Measurements from ENCODE around the gene MFRP. TPM values are rescaled to one million over a fixed set of nuclear protein-coding genes. Genes with fewer than 3 reads are reported as not detected.

The MFRP gene
- total RNA-seq, 3 donors from 2014 or later: not detected

DNA sequence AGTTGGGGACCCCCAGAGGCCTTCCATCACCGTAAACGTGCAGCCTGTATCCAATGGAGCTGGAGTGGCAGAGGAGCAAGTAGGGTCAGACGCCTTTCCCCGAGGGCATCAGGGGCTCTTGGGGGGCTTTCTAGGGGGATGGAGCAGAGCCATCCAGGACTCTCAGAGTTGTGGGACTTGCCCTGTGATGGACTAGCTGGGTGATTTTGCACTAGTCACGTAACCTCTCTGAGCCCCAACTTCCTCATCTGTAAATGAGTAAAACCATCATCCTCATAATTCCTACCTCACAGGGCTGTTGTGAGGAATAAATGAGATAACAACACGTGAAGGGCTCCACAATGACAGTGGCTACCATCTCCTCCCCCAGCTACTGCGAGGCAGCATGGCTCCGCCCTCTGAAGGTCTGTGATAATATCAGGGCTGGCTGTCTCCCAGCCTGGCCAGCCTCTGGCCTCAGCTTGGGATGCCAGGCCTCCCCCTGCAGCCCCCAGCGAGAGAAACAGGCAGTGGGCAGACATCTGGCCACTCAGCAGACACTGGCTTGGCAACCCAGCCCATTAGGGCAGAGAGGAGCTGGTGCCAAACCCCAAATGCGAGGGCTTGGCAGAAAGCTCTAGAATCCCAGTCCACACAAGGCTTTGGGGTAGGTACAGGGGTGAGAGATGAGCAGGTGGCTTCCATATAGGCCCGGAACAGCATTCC, 28.3 kb upstream of the MFRP start:
- Histone ChIP-seq H3K4me1 (ENCODE audit: low read depth) (peaks cover 22% of the 10 kb centered on the region), H3K9me3 (no peaks in the 10 kb centered on the region), H3K36me3 (ENCODE audit: low read depth) (no peaks in the 10 kb centered on the region), H3K4me3 (no peak overlapping the region)
- TF ChIP-seq, protein P1, sequence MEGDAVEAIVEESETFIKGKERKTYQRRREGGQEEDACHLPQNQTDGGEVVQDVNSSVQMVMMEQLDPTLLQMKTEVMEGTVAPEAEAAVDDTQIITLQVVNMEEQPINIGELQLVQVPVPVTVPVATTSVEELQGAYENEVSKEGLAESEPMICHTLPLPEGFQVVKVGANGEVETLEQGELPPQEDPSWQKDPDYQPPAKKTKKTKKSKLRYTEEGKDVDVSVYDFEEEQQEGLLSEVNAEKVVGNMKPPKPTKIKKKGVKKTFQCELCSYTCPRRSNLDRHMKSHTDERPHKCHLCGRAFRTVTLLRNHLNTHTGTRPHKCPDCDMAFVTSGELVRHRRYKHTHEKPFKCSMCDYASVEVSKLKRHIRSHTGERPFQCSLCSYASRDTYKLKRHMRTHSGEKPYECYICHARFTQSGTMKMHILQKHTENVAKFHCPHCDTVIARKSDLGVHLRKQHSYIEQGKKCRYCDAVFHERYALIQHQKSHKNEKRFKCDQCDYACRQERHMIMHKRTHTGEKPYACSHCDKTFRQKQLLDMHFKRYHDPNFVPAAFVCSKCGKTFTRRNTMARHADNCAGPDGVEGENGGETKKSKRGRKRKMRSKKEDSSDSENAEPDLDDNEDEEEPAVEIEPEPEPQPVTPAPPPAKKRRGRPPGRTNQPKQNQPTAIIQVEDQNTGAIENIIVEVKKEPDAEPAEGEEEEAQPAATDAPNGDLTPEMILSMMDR (IDR thresholded peaks at IDR 0.05): no peak
- intact Hi-C loops (cut with DNase I, micrococcal nuclease): no loop called here
- no peak for ATAC-seq
- no peak for DNase-seq

DNA sequence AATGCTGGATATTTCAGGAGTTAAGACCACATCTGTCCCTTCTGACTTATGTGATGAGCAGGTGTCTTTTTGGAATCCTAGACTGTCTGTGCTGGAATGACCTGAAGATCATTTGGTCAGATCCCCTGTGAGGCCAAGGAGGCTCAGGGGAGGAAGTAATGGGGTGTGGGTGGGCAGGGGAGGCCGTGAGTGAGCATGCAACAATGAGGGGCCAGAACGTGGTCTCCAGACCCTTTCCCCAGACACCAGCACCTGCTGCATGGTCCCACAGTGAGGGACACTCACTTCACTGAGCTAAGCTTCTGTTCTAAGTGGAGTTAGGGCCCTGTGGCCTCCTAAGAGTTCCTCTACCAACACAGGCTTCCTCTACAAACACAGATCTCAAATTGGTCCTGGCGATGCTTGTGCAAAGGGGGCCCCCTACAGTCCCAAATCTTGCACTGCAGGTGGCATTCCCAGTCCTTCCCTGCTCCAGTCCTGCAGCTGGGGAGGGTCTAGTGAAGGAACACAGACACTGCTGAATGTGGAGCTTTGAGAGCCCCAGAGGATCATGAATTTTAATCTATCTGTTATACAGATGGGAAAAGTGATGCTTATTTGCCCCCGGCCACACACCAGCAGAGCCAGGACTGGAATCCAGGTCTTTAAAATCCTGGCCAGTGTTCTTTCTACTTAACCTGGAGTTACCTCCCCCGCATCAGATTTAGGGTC, 27.6 kb upstream of the MFRP start:
- ATAC-seq (peak; percentile 65), DNase-seq (peak in 2 of 3 donors; percentile 88 to 89)
- H3K36me3 ChIP-seq (ENCODE audit: low read depth): no peaks in the 10 kb centered on the region
- intact Hi-C loops (cut with DNase I, micrococcal nuclease): no loop called here
- no peaks in the 10 kb centered on the region for H3K9me3 ChIP-seq
- H3K4me3 ChIP-seq: no peak overlapping the region
- peaks cover 29% of the 10 kb centered on the region for H3K4me1 ChIP-seq (ENCODE audit: low read depth)
- TF ChIP-seq, protein P1 (IDR thresholded peaks at IDR 0.05): peak; percentile 90

DNA sequence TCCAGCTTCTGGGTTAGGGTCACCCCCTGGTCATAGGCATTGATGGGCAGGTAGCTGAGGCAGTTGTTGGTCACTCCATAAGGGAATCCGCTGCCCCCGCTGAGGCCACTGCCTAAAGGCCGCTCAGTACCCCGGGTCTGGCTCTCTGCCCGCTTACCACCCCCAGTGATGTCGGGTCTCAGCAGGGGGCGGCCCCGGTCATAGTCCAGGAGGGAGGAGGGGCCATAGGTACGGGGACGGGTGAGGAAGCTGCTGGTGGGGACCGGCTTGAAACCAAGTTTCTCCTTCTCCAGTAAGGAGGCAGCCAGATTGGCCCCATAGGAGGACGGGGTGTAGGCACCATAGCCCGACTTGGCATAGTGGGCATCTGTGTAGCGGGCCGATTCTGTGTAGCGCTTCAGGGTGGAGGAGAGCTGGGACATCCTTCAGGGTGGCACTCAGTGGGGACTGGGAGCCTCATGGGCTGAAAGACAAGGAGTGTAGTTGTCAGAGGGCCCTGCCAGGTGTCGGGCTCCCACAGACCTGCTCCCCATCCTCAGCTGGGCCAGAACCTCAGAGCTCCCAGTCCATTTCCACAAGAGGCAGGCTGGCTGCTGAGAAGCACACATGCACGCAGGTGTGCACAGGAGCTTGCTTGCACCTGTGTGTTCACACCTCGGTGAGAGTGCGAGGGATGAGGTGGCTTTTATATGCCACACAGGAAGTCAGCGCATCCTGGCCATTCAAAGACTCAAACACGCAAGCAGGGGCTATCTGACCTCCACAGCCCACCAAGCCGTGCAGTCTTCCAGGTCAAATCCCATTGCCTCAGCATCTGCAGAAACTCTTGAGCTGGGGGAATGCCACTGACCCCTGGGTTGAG, 26.8 kb upstream of the MFRP start:
- peaks cover 35% of the 10 kb centered on the region for H3K4me1 ChIP-seq (ENCODE audit: low read depth)
- ATAC-seq (no peak), DNase-seq (no peak)
- TF ChIP-seq, protein P1 (IDR thresholded peaks at IDR 0.05): no peak
- intact Hi-C loops (cut with DNase I, micrococcal nuclease): no loop called here
- H3K4me3 ChIP-seq: no peak overlapping the region
- H3K36me3 ChIP-seq (ENCODE audit: low read depth): no peaks in the 10 kb centered on the region
- no peaks in the 10 kb centered on the region for H3K9me3 ChIP-seq

DNA sequence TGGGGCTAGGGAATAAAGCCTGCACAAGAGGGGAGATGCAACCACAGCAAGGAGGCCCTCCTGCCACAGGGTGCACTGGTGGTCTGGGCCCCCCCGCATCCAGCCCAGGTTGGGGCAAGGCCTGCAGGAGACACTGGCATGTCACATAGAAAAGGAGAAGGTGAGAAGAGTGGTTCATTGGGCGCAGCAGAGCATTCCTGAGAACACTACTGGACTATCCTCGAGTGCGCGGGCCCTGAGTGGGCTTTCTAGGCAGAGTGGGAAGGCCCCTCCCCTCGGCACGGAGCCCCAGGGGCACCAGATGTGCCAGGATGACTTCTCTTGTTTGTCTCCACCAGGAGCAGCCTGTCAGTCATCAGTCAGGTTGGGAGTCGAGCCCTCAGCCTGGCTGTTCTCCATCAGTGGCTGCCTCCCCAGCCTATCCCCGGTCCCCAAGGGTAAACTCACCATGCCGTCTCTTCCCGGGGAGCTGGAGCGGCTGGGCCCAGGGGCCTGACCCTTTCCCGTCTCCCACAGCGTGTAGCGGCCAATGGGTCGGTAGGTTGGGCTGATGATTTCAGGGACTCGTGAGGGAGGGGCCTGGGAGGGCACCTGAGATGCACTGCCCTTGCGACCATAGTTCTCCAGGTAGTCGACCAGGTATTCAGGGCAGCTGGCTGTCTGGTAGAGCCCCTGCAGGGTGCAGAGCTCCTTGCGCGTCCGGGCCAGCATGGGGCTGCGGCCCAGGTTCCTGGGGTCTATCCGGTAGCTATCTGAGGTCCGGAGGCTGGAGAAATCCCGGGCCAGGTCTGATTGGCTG, 26.0 kb upstream of the MFRP start:
- Histone ChIP-seq H3K4me1 (ENCODE audit: low read depth) (peaks cover 43% of the 10 kb centered on the region), H3K36me3 (ENCODE audit: low read depth) (no peaks in the 10 kb centered on the region), H3K9me3 (no peaks in the 10 kb centered on the region), H3K4me3 (no peak overlapping the region)
- ATAC-seq (no peak), DNase-seq (no peak)
- intact Hi-C loops (cut with DNase I, micrococcal nuclease): no loop called here
- TF ChIP-seq, protein P1 (IDR thresholded peaks at IDR 0.05): no peak

DNA sequence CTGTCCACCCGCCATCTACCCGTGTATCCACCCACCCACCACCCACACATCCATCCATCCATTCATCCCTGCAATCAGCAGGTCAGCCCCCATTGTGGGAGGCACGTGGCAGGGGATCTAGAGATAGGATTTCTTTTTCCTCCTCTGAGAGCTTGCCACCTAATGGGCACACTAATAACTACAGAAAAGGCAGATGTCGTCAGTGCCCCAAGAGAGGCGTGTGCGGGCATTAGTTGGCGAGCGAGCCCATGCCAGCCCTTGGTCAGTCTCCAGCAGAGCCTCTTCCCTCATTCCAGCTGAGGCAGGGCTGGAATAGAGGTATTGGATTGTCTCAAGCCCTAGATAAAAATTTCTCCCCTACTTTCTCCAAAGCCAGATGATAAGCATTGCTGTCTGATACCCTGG, 25.3 kb upstream of the MFRP start:
- ATAC-seq (no peak), DNase-seq (no peak)
- H3K9me3 ChIP-seq: no peaks in the 10 kb centered on the region
- H3K4me1 ChIP-seq (ENCODE audit: low read depth): peaks cover 46% of the 10 kb centered on the region
- H3K4me3 ChIP-seq: no peak overlapping the region
- TF ChIP-seq, protein P1 (IDR thresholded peaks at IDR 0.05): no peak
- intact Hi-C loops (cut with DNase I, micrococcal nuclease): no loop called here
- no peaks in the 10 kb centered on the region for H3K36me3 ChIP-seq (ENCODE audit: low read depth)

Measured in mucosa of descending colon (tissue), 3 donors.